ENCODE measurements around the gene SMIM36.

DNA sequence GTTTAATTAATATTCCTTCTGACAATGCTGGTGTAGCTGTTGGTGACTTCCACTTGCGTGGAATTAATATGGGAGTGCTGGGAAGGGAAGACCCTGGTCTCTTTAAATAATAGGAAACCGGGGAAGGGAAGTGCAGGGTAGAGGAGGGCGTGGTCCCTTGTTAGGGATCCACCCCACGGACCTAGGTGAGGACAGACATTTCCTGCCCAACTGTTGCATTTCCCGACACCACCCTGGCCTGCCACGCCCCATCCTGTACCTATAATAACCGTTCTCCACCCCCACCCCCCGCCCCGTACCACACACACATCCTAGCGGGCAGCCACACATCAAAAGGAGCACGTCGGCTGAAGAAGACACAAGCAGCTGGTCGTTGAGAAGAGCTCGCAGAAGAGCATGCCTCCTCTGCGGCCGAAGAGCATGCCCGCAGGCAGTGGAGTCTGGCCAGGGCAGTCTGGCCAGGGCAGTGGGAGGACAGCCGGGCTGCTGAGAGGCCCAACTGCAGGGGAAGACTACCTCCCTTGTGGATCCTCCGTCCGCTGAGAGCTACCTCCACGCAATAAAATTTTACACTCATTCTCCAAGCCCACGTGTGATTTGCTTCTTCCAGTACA lies 52.9 kb downstream of the SMIM36 start:
- no peak for TF ChIP-seq POLR2AphosphoS5 (IDR thresholded peaks at IDR 0.05)
- TF ChIP-seq, protein P1, sequence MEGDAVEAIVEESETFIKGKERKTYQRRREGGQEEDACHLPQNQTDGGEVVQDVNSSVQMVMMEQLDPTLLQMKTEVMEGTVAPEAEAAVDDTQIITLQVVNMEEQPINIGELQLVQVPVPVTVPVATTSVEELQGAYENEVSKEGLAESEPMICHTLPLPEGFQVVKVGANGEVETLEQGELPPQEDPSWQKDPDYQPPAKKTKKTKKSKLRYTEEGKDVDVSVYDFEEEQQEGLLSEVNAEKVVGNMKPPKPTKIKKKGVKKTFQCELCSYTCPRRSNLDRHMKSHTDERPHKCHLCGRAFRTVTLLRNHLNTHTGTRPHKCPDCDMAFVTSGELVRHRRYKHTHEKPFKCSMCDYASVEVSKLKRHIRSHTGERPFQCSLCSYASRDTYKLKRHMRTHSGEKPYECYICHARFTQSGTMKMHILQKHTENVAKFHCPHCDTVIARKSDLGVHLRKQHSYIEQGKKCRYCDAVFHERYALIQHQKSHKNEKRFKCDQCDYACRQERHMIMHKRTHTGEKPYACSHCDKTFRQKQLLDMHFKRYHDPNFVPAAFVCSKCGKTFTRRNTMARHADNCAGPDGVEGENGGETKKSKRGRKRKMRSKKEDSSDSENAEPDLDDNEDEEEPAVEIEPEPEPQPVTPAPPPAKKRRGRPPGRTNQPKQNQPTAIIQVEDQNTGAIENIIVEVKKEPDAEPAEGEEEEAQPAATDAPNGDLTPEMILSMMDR (IDR thresholded peaks at IDR 0.05): no peak

All from gastroesophageal sphincter (tissue), 3 donors.